ENCODE measurements around the gene NKX1-1.

- TF ChIP-seq TAF1 (IDR thresholded peaks at IDR 0.05; ENCODE audit: borderline replicate concordance, insufficient read depth, low read length): no peak
- TF ChIP-seq POLR2AphosphoS5 (IDR thresholded peaks at IDR 0.05; ENCODE audit: low read depth, low read length): no peak
These were observed 42.7 kb downstream of the NKX1-1 start for GRCh38 chr4:1363513-1363912.
